ENCODE measurements around the gene ELFN1.

ELFN1 gene

DNA sequence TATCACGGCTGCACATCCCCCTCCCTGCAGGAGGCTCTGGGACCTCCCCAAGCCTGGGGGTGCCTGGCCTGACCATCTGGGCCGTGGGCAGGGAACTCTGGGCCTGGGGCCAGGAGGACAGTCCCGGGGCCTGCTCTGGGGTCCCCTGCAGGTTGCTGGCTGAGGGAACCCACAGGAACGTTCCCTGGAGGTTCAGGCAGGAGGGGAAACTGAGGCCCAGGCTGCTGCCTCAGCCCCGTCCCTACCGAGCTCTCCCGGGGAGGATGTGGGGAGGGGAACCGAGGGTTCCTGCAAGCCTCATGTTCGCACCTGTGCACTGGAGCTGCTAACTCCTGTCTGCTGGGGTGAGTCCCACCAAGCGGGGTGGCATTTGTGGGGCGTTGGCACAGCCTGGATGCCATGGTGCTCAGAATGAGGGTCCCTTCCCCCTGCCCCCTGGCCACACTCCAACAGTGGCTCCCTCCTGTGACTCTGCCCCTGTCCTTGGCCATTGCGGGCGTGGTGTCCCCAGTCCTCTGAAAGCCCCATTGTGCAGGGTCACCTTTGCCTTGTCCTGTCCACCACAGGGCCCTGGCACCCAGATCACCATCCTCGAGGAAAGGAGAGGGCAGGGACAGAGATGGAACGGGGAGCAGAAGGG, 9.4 kb downstream of the ELFN1 start:
- TF ChIP-seq Cebpa-rat (IDR thresholded peaks at IDR 0.05) = no peak

GRCh38 chr7:1679966-1680730, 10.1 kb downstream of the ELFN1 start:
- H3K4me1 ChIP-seq = peaks cover 66% of the 10 kb centered on the region
- H3K9ac ChIP-seq = no peak overlapping the region
- H3K9me3 ChIP-seq = peaks cover 30% of the 10 kb centered on the region
- peaks cover 23% of the 10 kb centered on the region for H3K27me3 ChIP-seq
- H3K4me3 ChIP-seq = no peak overlapping the region
- H3K4me2 ChIP-seq = peak overlapping the region; percentile 29
- no peak overlapping the region for H3K27ac ChIP-seq
- no peak for TF ChIP-seq Cebpa-rat (IDR thresholded peaks at IDR 0.05)
- H3K36me3 ChIP-seq = no peaks in the 10 kb centered on the region
- peaks cover 57% of the 10 kb centered on the region for H4K20me1 ChIP-seq

More for the DNA sequence above, 9.4 kb downstream of the ELFN1 start:
- no peak overlapping the region for H3K4me3 ChIP-seq
- peaks cover 24% of the 10 kb centered on the region for H3K27me3 ChIP-seq
- H3K27ac ChIP-seq = no peak overlapping the region
- peaks cover 25% of the 10 kb centered on the region for H3K9me3 ChIP-seq
- H4K20me1 ChIP-seq = peaks cover 65% of the 10 kb centered on the region
- H3K36me3 ChIP-seq = no peaks in the 10 kb centered on the region
- H3K4me2 ChIP-seq = peak overlapping the region; percentile 29
- no peak overlapping the region for H3K9ac ChIP-seq
- H3K4me1 ChIP-seq = peaks cover 66% of the 10 kb centered on the region

DNA sequence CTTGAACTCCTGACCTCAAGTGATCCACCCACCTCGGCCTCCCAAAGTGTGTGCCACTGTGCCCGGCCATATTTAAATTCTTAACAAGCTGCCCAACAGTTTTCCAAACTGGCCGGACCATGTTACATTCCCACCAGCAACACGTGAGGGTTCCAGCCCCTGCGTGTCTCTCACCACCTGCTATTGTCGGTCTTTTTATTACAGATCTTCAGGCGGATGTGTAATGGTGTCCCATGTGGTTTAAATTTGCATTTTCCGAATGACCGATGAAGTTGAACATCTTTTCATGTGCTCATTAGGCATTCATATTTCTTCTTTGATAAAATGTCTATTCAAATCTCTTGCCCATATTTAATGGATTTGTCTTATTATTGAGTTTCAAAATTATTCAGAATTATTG, 11.5 kb downstream of the ELFN1 start:
- Histone ChIP-seq H3K36me3 (no peaks in the 10 kb centered on the region), H4K20me1 (peaks cover 43% of the 10 kb centered on the region), H3K9ac (no peak overlapping the region), H3K4me1 (peaks cover 53% of the 10 kb centered on the region), H3K4me3 (no peak overlapping the region), H3K9me3 (peaks cover 32% of the 10 kb centered on the region), H3K27ac (no peak overlapping the region), H3K4me2 (peak overlapping the region; percentile 49), H3K27me3 (peaks cover 8% of the 10 kb centered on the region)
- no peak for TF ChIP-seq Cebpa-rat (IDR thresholded peaks at IDR 0.05)

GRCh38 chr7:1685000-1685624, 15.0 kb downstream of the ELFN1 start:
- peaks cover 18% of the 10 kb centered on the region for H3K4me1 ChIP-seq
- no peak overlapping the region for H3K4me3 ChIP-seq
- no peak overlapping the region for H3K27ac ChIP-seq
- no peak overlapping the region for H3K4me2 ChIP-seq
- peaks cover 37% of the 10 kb centered on the region for H3K9me3 ChIP-seq
- TF ChIP-seq Cebpa-rat (IDR thresholded peaks at IDR 0.05) = no peak
- no peaks in the 10 kb centered on the region for H3K27me3 ChIP-seq
- H3K9ac ChIP-seq = no peak overlapping the region
- H4K20me1 ChIP-seq = peaks cover 8% of the 10 kb centered on the region; the same call in 1 of the 2 replicates
- peaks cover 10% of the 10 kb centered on the region; the same call in 1 of the 2 replicates for H3K36me3 ChIP-seq

DNA sequence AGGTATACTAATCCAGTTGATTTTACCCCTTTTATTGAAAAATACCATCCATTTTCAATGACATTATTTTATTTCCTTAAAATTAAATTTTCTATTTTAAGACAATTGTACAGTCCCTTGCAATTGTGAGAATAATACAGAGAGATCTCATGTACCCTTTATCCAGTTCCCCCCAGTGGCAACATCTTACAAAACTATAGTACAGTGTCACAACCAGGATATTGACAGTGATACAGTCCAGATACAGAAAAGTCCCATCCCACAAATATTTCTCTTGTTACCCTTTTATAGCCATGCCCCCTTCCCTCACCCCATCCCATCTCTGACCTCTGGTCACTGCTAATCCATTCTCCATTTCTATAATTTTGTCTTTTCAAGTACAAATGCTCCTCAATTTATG, 18.5 kb downstream of the ELFN1 start:
- peaks cover 12% of the 10 kb centered on the region for H4K20me1 ChIP-seq
- peaks cover 10% of the 10 kb centered on the region; the same call in 1 of the 2 replicates for H3K36me3 ChIP-seq
- peaks cover 21% of the 10 kb centered on the region for H3K9me3 ChIP-seq
- peaks cover 12% of the 10 kb centered on the region for H3K4me1 ChIP-seq
- H3K27ac ChIP-seq = no peak overlapping the region
- H3K4me2 ChIP-seq = no peak overlapping the region
- no peaks in the 10 kb centered on the region for H3K27me3 ChIP-seq
- TF ChIP-seq Cebpa-rat (IDR thresholded peaks at IDR 0.05) = no peak
- H3K4me3 ChIP-seq = no peak overlapping the region
- no peak overlapping the region for H3K9ac ChIP-seq

DNA sequence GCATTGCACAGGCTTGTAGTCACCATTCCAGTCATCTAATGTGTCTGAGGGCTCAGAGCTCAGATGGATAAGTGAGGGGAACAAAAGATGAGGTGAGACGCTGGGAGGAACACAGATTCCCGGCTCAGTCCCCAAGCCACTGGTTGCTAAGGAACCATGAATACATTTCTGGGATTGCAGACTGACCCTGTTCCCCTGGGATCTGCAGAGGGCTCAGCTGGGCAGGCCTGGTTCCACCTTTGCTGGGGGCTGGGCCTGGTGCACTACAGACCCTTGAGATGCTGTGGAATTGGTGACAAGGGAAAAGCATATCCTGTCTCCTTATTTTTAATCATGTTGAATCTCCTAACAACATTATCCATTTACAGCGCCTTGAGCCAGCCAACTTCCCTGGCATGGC, 19.2 kb downstream of the ELFN1 start:
- Histone ChIP-seq H3K9ac (no peak overlapping the region), H3K4me1 (peaks cover 19% of the 10 kb centered on the region), H3K4me2 (no peak overlapping the region), H3K27me3 (no peaks in the 10 kb centered on the region), H3K36me3 (peaks cover 10% of the 10 kb centered on the region; the same call in 1 of the 2 replicates), H4K20me1 (peaks cover 19% of the 10 kb centered on the region), H3K9me3 (peaks cover 14% of the 10 kb centered on the region), H3K27ac (no peak overlapping the region), H3K4me3 (no peak overlapping the region)
- no peak for TF ChIP-seq Cebpa-rat (IDR thresholded peaks at IDR 0.05)

GRCh38 chr7:1690359-1690958, 20.4 kb downstream of the ELFN1 start:
- Histone ChIP-seq H3K4me2 (no peak overlapping the region), H3K4me3 (no peak overlapping the region), H3K27me3 (no peaks in the 10 kb centered on the region), H3K9ac (no peak overlapping the region), H4K20me1 (peaks cover 30% of the 10 kb centered on the region), H3K9me3 (peaks cover 5% of the 10 kb centered on the region; the same call in 1 of the 2 replicates), H3K4me1 (peaks cover 30% of the 10 kb centered on the region), H3K27ac (no peak overlapping the region), H3K36me3 (peaks cover 10% of the 10 kb centered on the region; the same call in 1 of the 2 replicates)
- no peak for TF ChIP-seq Cebpa-rat (IDR thresholded peaks at IDR 0.05)

DNA sequence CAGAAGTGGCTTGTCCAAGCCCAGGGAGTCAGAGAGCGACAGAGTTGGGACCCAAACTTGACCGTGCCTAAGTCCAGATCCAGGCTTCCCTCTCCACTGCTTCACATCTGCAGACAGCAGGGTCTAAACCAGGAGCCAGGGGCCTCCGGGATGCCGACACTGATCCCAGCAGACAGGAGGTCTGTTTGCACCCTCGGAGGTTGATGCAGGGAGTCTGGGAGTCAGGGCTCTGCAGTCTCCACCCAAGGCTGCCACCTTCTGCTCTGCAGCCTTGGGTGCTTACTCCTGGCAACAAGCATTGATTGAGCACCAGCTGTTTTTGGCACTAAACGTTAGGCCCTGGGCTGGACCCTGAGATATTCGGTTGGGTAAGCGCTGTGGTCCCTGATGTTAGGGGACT, 21.0 kb downstream of the ELFN1 start:
- H3K27ac ChIP-seq = no peak overlapping the region
- no peak overlapping the region for H3K9ac ChIP-seq
- peaks cover 30% of the 10 kb centered on the region for H3K4me1 ChIP-seq
- no peak overlapping the region for H3K4me2 ChIP-seq
- no peak for TF ChIP-seq Cebpa-rat (IDR thresholded peaks at IDR 0.05)
- no peaks in the 10 kb centered on the region for H3K27me3 ChIP-seq
- H3K4me3 ChIP-seq = no peak overlapping the region
- H3K9me3 ChIP-seq = peaks cover 5% of the 10 kb centered on the region; the same call in 1 of the 2 replicates
- H3K36me3 ChIP-seq = peaks cover 10% of the 10 kb centered on the region; the same call in 1 of the 2 replicates
- H4K20me1 ChIP-seq = peaks cover 32% of the 10 kb centered on the region

GRCh38 chr7:1691601-1692514, 21.8 kb downstream of the ELFN1 start:
- Histone ChIP-seq H3K27me3 (no peaks in the 10 kb centered on the region), H3K4me3 (no peak overlapping the region), H4K20me1 (peaks cover 32% of the 10 kb centered on the region), H3K4me1 (peaks cover 30% of the 10 kb centered on the region), H3K9me3 (peaks cover 5% of the 10 kb centered on the region; the same call in 1 of the 2 replicates), H3K9ac (no peak overlapping the region), H3K27ac (no peak overlapping the region), H3K36me3 (peaks cover 10% of the 10 kb centered on the region; the same call in 1 of the 2 replicates), H3K4me2 (no peak overlapping the region)
- TF ChIP-seq Cebpa-rat (IDR thresholded peaks at IDR 0.05) = no peak

All from BLaER1 (cell line).